ENCODE data around the gene CMTM4. TPM values are rescaled to one million over a fixed set of nuclear protein-coding genes. Genes with fewer than 3 reads are reported as not detected.

CMTM4 gene
- polyA plus RNA-seq, 1 donor from 2014 or later, result 27.2 TPM

DNA sequence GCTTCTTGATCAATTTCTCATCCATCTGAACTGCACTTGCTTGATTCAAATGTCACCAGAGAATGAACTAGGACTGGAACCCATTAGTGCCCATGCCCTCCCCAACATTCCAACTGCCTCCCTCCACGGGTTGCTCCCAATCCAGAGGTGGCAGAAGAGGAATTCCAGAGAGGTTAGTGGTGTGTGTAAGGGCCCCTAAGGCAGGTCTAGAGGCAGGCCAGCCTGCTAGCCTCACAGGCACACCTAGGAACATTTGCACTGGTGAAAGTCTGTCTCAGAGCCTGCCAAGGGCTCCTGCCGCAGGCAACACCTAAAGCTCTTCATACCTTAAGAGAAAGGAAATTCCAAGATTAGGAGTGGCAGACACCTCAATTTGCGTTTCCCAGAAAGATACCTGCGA is 21.2 kb upstream of the CMTM4 start:
- TF ChIP-seq EP300 (conservative IDR thresholded peaks at IDR 0.05; ENCODE audit: poor library complexity, severe bottlenecking) (no peak), SMC3 (conservative IDR thresholded peaks at IDR 0.05; ENCODE audit: poor library complexity) (no peak), EZH2 (IDR thresholded peaks at IDR 0.05; ENCODE audit: borderline replicate concordance, insufficient read depth, low read length, poor library complexity, severe bottlenecking) (no peak), TAF1 (IDR thresholded peaks at IDR 0.05; ENCODE audit: low read depth) (no peak), RAD21 (conservative IDR thresholded peaks at IDR 0.05) (no peak)
- TF ChIP-seq, protein P1, sequence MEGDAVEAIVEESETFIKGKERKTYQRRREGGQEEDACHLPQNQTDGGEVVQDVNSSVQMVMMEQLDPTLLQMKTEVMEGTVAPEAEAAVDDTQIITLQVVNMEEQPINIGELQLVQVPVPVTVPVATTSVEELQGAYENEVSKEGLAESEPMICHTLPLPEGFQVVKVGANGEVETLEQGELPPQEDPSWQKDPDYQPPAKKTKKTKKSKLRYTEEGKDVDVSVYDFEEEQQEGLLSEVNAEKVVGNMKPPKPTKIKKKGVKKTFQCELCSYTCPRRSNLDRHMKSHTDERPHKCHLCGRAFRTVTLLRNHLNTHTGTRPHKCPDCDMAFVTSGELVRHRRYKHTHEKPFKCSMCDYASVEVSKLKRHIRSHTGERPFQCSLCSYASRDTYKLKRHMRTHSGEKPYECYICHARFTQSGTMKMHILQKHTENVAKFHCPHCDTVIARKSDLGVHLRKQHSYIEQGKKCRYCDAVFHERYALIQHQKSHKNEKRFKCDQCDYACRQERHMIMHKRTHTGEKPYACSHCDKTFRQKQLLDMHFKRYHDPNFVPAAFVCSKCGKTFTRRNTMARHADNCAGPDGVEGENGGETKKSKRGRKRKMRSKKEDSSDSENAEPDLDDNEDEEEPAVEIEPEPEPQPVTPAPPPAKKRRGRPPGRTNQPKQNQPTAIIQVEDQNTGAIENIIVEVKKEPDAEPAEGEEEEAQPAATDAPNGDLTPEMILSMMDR (IDR thresholded peaks at IDR 0.05; ENCODE audit: poor library complexity, severe bottlenecking), result no peak
- TF ChIP-seq, protein P2, sequence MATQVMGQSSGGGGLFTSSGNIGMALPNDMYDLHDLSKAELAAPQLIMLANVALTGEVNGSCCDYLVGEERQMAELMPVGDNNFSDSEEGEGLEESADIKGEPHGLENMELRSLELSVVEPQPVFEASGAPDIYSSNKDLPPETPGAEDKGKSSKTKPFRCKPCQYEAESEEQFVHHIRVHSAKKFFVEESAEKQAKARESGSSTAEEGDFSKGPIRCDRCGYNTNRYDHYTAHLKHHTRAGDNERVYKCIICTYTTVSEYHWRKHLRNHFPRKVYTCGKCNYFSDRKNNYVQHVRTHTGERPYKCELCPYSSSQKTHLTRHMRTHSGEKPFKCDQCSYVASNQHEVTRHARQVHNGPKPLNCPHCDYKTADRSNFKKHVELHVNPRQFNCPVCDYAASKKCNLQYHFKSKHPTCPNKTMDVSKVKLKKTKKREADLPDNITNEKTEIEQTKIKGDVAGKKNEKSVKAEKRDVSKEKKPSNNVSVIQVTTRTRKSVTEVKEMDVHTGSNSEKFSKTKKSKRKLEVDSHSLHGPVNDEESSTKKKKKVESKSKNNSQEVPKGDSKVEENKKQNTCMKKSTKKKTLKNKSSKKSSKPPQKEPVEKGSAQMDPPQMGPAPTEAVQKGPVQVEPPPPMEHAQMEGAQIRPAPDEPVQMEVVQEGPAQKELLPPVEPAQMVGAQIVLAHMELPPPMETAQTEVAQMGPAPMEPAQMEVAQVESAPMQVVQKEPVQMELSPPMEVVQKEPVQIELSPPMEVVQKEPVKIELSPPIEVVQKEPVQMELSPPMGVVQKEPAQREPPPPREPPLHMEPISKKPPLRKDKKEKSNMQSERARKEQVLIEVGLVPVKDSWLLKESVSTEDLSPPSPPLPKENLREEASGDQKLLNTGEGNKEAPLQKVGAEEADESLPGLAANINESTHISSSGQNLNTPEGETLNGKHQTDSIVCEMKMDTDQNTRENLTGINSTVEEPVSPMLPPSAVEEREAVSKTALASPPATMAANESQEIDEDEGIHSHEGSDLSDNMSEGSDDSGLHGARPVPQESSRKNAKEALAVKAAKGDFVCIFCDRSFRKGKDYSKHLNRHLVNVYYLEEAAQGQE (IDR thresholded peaks at IDR 0.05; ENCODE audit: borderline replicate concordance), result no peak
- Histone ChIP-seq H3K9ac (ENCODE audit: low read length) (no peak overlapping the region), H3K27me3 (ENCODE audit: insufficient read depth, low read depth, low read length) (no peaks in the 10 kb centered on the region), H4K20me1 (ENCODE audit: insufficient read depth) (no peaks in the 10 kb centered on the region), H2AFZ (ENCODE audit: low read depth, low read length) (no peak overlapping the region), H3F3A (ENCODE audit: insufficient read depth, low read length, poor library complexity, severe bottlenecking) (no peaks in the 10 kb centered on the region), H3K27ac (ENCODE audit: low read length) (no peak overlapping the region), H3K79me2 (replicated peaks; ENCODE audit: insufficient read depth, low read length) (no peaks in the 10 kb centered on the region), H3K4me2 (ENCODE audit: low read length) (no peak overlapping the region), H3K4me3 (ENCODE audit: low read length) (no peak overlapping the region), H3K9me2 (ENCODE audit: insufficient read depth, low read length) (no peaks in the 10 kb centered on the region), H3K9me3 (ENCODE audit: low read length) (no peaks in the 10 kb centered on the region), H3K36me3 (ENCODE audit: insufficient read depth, low read length) (peaks cover 5% of the 10 kb centered on the region)

DNA sequence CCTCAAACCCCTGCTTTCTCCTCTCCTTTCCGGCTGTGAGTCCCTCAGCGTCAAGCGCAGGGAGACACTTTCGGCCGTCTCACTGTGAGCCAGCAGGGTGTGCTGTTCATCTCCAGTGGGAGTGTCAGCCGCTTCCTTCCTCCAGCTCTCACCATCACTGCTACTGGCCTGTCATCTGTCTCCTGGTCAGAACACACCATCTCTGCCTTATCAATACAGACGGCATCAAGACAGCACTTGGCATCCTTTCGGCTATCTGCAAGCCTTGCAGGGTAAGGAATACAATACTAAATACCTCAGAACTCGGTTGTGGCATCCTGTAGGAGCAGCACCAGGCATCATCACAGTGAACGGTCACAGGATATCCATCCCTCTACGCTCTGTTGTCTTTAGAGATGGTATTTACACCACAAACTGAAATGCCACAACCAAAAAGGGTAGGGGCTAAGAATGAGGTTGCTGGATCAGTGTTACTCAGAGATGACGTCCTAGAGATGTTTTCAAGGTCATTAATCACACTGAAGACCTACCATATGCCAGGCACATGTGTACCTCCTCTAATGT is 20.7 kb upstream of the CMTM4 start:
- no peaks in the 10 kb centered on the region for H3K9me3 ChIP-seq (ENCODE audit: low read length)
- H3K9ac ChIP-seq (ENCODE audit: low read length), result no peak overlapping the region
- H3F3A ChIP-seq (ENCODE audit: insufficient read depth, low read length, poor library complexity, severe bottlenecking), result no peaks in the 10 kb centered on the region
- no peaks in the 10 kb centered on the region for H3K79me2 ChIP-seq (replicated peaks; ENCODE audit: insufficient read depth, low read length)
- H4K20me1 ChIP-seq (ENCODE audit: insufficient read depth), result no peaks in the 10 kb centered on the region
- H3K4me2 ChIP-seq (ENCODE audit: low read length), result no peak overlapping the region
- no peak overlapping the region for H3K4me3 ChIP-seq (ENCODE audit: low read length)
- no peak overlapping the region for H2AFZ ChIP-seq (ENCODE audit: low read depth, low read length)
- peaks cover 5% of the 10 kb centered on the region for H3K36me3 ChIP-seq (ENCODE audit: insufficient read depth, low read length)
- H3K27ac ChIP-seq (ENCODE audit: low read length), result no peak overlapping the region
- no peaks in the 10 kb centered on the region for H3K27me3 ChIP-seq (ENCODE audit: insufficient read depth, low read depth, low read length)
- no peaks in the 10 kb centered on the region for H3K9me2 ChIP-seq (ENCODE audit: insufficient read depth, low read length)
- TF ChIP-seq RAD21 (conservative IDR thresholded peaks at IDR 0.05), result no peak
- no peak for TF ChIP-seq POLR2AphosphoS5 (IDR thresholded peaks at IDR 0.05)
